K562 (cell line): ENCODE data around the gene RHOC. TPM values are rescaled to one million over a fixed set of nuclear protein-coding genes. Genes with fewer than 3 reads are reported as not detected.

ENCODE experiments used
- EP400 ChIP-seq: fragments of 450-650 bp; IDR thresholded peaks from 2 replicates; pipeline ENCODE4 v1.6.1; 2017; ENCODE audit warnings: antibody characterized with exemption, mild to moderate bottlenecking, moderate library complexity
- FIP1L1 ChIP-seq: fragments of 200-400 bp; formaldehyde crosslinking; IDR thresholded peaks from 2 replicates; pipeline ENCODE4 v1.6.1; 2018; ENCODE audit warnings: mild to moderate bottlenecking, low read depth, low read length; ENCODE audit not compliant: poor library complexity, severe bottlenecking
- MTA3 ChIP-seq: fragments of 450-650 bp; formaldehyde crosslinking; IDR thresholded peaks from 2 replicates; pipeline ENCODE4 v1.6.1; 2017; ENCODE audit warnings: mild to moderate bottlenecking, borderline replicate concordance
- NCOA1 ChIP-seq: fragments of 450-650 bp; IDR thresholded peaks from 2 replicates; pipeline ENCODE4 v1.6.1; 2016; ENCODE audit warnings: low read depth
- PCBP1 ChIP-seq: fragments of 200-400 bp; formaldehyde crosslinking; IDR thresholded peaks from 2 replicates; pipeline ENCODE4 v1.6.1; 2018; ENCODE audit warnings: mild to moderate bottlenecking, low read depth, low read length; ENCODE audit not compliant: poor library complexity, severe bottlenecking
- RB1 ChIP-seq: fragments of 450-650 bp; IDR thresholded peaks from 2 replicates; pipeline ENCODE4 v1.6.1; 2017; ENCODE audit warnings: low read depth, mild to moderate bottlenecking
- SP1 ChIP-seq: sonication (generic); formaldehyde crosslinking; IDR thresholded peaks from 2 replicates; pipeline ENCODE4 v1.8.1; 2022; ENCODE audit warnings: mild to moderate bottlenecking, missing genetic modification reagents
- STAT5A ChIP-seq: IDR thresholded peaks from 2 replicates; pipeline ENCODE4 v1.6.1; 2012; ENCODE audit warnings: low read length, inconsistent platforms, borderline replicate concordance
- ZNF134 ChIP-seq: fragments of 250-450 bp; sonication (Bioruptor Pico); conservative IDR thresholded peaks from 2 replicates; pipeline ENCODE4 v1.4.0; 2020
- ZNF184 ChIP-seq: sonication (generic); formaldehyde crosslinking; IDR thresholded peaks from 2 replicates; pipeline ENCODE4 v1.5.0; 2020; ENCODE audit warnings: missing genetic modification reagents
- ZNF76 ChIP-seq: fragments of 250-450 bp; sonication (Bioruptor Pico); IDR thresholded peaks from 2 replicates; pipeline ENCODE4 v1.4.0; 2020; ENCODE audit warnings: mild to moderate bottlenecking, moderate library complexity, borderline replicate concordance
- ZNF830 ChIP-seq: fragments of 250-450 bp; sonication (Bioruptor Pico); IDR thresholded peaks from 2 replicates; pipeline ENCODE4 v1.5.0; 2021; ENCODE audit warnings: mild to moderate bottlenecking
- polyA plus RNA-seq, 8 experiments: library from polyadenylated mRNA; depleted of rRNA in 4 of 8; stranded (reverse) in 5 of 8; unstranded in 3 of 8; fragments of >200 nt; fragmentation: Nextera tagmentation in 2 of 8; fragmentation: Illumina TruSeq in 1 of 8; extraction: Ambion mirVana in 2 of 8; extraction: Trizol in 1 of 8; gene quantifications; 2 replicates each; pipeline versions ENCODE4 v1.2.1 to v1.2.3, GENCODE V29; 2011 to 2014; ENCODE audit warnings: inconsistent platforms in 1 of 8, missing spikeins in 1 of 8
- total RNA-seq, 7 experiments: library from RNA; depleted of rRNA in 6 of 7; stranded (reverse); fragments of >200 nt in 6 of 7; fragmentation: Illumina TruSeq in 2 of 7; extraction: Trizol in 2 of 7; gene quantifications; 2 replicates each; pipeline versions ENCODE4 v1.2.1 to v1.2.3, GENCODE V29; 2011 to 2021; ENCODE audit warnings: low replicate concordance in 1 of 7
- TF ChIP-seq, protein P1 (sequence below): fragments of 250-450 bp; sonication (Bioruptor Pico); IDR thresholded peaks from 2 replicates; pipeline ENCODE4 v1.8.0; 2021; ENCODE audit warnings: mild to moderate bottlenecking, moderate library complexity
- TF ChIP-seq, protein P2 (sequence below): fragments of 450-650 bp; IDR thresholded peaks from 2 replicates; pipeline ENCODE4 v1.7.0; 2016; ENCODE audit warnings: borderline replicate concordance
- TF ChIP-seq, protein P3 (sequence below): fragments of 250-450 bp; sonication (Bioruptor Pico); IDR thresholded peaks from 2 replicates; pipeline ENCODE4 v1.5.0; 2021
- TF ChIP-seq, protein P4 (sequence below): sonication (generic); formaldehyde crosslinking; IDR thresholded peaks from 2 replicates; pipeline ENCODE4 v1.8.0; 2022; ENCODE audit warnings: mild to moderate bottlenecking, missing genetic modification reagents
- TF ChIP-seq, protein P5 (sequence below), 2 experiments: IDR thresholded peaks; 2 replicates each; pipeline ENCODE4 v1.6.1; 2012; ENCODE audit warnings: improper control_type of control experiment in 2 of 2, low read depth in 2 of 2, low read length in 2 of 2, borderline replicate concordance in 1 of 2
- TF ChIP-seq, protein P6 (sequence below): sonication (generic); formaldehyde crosslinking; IDR thresholded peaks from 2 replicates; pipeline ENCODE4 v1.8.0; 2022; ENCODE audit warnings: mild to moderate bottlenecking, low read depth, missing genetic modification reagents

The RHOC gene
- total and polyA plus RNA-seq, 9 of the 15 experiments (the other 6 are each of a cell fraction or from before 2014, with no cell fraction given), result 35.2 to 364 (median 204) TPM

DNA sequence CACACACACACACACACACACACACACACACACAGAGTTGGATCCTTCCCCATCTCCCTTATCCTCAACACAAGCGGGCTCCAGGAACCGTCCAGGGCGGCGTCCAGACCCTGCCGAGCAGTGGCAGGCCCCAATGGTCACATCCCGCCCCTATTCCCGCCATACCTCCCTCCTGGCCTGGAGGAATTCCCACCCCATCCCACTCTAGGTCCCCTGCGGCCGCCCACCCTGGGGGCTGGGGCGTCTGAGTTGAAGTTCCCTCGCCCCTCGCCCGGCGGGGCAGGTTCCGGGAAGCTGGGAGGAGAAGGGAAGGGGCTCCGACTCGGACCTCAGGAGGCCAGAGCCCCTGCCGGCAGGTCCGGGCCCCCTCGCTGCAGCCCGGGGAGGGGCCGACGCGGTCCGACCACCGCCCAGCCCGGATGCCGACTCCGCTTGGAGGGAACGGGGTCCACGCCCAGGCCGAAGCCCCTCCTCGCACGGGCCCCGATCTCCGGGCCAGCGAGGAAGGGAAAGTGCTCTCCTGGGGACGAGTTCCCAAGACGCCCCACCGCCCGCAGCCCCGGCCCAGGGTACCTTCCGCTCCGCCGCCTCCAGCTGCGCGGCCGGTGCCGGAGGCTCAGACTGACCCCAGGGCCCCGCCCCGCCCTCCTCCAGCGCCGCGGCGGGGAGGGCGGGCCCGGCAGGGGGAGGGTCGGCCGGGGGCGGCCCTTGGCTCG lies at the start of gene RHOC (continued):
- TF ChIP-seq, protein P1, sequence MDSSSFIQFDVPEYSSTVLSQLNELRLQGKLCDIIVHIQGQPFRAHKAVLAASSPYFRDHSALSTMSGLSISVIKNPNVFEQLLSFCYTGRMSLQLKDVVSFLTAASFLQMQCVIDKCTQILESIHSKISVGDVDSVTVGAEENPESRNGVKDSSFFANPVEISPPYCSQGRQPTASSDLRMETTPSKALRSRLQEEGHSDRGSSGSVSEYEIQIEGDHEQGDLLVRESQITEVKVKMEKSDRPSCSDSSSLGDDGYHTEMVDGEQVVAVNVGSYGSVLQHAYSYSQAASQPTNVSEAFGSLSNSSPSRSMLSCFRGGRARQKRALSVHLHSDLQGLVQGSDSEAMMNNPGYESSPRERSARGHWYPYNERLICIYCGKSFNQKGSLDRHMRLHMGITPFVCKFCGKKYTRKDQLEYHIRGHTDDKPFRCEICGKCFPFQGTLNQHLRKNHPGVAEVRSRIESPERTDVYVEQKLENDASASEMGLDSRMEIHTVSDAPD, result no peak
- TF ChIP-seq, protein P2, sequence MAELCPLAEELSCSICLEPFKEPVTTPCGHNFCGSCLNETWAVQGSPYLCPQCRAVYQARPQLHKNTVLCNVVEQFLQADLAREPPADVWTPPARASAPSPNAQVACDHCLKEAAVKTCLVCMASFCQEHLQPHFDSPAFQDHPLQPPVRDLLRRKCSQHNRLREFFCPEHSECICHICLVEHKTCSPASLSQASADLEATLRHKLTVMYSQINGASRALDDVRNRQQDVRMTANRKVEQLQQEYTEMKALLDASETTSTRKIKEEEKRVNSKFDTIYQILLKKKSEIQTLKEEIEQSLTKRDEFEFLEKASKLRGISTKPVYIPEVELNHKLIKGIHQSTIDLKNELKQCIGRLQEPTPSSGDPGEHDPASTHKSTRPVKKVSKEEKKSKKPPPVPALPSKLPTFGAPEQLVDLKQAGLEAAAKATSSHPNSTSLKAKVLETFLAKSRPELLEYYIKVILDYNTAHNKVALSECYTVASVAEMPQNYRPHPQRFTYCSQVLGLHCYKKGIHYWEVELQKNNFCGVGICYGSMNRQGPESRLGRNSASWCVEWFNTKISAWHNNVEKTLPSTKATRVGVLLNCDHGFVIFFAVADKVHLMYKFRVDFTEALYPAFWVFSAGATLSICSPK, result no peak
- no peak for TF ChIP-seq ZNF184
- TF ChIP-seq FIP1L1, result peak; percentile 22
- TF ChIP-seq SP1 (CRISPR knock-in tag), result no peak
- TF ChIP-seq, protein P3, sequence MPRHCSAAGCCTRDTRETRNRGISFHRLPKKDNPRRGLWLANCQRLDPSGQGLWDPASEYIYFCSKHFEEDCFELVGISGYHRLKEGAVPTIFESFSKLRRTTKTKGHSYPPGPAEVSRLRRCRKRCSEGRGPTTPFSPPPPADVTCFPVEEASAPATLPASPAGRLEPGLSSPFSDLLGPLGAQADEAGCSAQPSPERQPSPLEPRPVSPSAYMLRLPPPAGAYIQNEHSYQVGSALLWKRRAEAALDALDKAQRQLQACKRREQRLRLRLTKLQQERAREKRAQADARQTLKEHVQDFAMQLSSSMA, result 0 out of 2 replicates have a peak, but pooled peaks have one; percentile 35
- TF ChIP-seq, protein P4, sequence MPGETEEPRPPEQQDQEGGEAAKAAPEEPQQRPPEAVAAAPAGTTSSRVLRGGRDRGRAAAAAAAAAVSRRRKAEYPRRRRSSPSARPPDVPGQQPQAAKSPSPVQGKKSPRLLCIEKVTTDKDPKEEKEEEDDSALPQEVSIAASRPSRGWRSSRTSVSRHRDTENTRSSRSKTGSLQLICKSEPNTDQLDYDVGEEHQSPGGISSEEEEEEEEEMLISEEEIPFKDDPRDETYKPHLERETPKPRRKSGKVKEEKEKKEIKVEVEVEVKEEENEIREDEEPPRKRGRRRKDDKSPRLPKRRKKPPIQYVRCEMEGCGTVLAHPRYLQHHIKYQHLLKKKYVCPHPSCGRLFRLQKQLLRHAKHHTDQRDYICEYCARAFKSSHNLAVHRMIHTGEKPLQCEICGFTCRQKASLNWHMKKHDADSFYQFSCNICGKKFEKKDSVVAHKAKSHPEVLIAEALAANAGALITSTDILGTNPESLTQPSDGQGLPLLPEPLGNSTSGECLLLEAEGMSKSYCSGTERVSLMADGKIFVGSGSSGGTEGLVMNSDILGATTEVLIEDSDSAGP, result no peak
- TF ChIP-seq PCBP1, result peak; percentile 18
- TF ChIP-seq, protein P5, sequence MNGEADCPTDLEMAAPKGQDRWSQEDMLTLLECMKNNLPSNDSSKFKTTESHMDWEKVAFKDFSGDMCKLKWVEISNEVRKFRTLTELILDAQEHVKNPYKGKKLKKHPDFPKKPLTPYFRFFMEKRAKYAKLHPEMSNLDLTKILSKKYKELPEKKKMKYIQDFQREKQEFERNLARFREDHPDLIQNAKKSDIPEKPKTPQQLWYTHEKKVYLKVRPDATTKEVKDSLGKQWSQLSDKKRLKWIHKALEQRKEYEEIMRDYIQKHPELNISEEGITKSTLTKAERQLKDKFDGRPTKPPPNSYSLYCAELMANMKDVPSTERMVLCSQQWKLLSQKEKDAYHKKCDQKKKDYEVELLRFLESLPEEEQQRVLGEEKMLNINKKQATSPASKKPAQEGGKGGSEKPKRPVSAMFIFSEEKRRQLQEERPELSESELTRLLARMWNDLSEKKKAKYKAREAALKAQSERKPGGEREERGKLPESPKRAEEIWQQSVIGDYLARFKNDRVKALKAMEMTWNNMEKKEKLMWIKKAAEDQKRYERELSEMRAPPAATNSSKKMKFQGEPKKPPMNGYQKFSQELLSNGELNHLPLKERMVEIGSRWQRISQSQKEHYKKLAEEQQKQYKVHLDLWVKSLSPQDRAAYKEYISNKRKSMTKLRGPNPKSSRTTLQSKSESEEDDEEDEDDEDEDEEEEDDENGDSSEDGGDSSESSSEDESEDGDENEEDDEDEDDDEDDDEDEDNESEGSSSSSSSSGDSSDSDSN (IDR thresholded peaks at IDR 0.05; ENCODE audit: borderline replicate concordance in 1 of 2, low read depth in 2 of 2, low read length in 2 of 2), result peak in 1 of 2 experiments; percentile 87; a peak in 2 of 4 replicates
- TF ChIP-seq EP400, result no peak
- TF ChIP-seq RB1, result no peak
- no peak for TF ChIP-seq STAT5A
- no peak for TF ChIP-seq ZNF830 (CRISPR knock-in tag)
- TF ChIP-seq, protein P6, sequence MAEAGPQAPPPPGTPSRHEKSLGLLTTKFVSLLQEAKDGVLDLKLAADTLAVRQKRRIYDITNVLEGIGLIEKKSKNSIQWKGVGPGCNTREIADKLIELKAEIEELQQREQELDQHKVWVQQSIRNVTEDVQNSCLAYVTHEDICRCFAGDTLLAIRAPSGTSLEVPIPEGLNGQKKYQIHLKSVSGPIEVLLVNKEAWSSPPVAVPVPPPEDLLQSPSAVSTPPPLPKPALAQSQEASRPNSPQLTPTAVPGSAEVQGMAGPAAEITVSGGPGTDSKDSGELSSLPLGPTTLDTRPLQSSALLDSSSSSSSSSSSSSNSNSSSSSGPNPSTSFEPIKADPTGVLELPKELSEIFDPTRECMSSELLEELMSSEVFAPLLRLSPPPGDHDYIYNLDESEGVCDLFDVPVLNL (CRISPR knock-in tag), result 0 out of 2 replicates have a peak, but pooled peaks have one; percentile 30
- no peak for TF ChIP-seq MTA3
- TF ChIP-seq ZNF134 (CRISPR knock-in tag), result no peak
- no peak for TF ChIP-seq NCOA1
- TF ChIP-seq ZNF76 (CRISPR knock-in tag), result no peak
